Stomach (tissue), 9 donors: ENCODE measurements around the gene ARRDC4. TPM values are rescaled to one million over a fixed set of nuclear protein-coding genes. Genes with fewer than 3 reads are reported as not detected.

ENCODE experiments used
- DNase-seq, 2 donors: peaks; one replicate each; pipeline versions ENCODE4 v3.0.0 to v3.0.0-alpha.2; 2013 to 2019
- H3K27ac ChIP-seq, 5 donors: fragments of 200-600 bp in 4 of 5; sonication (generic) in 4 of 5; one replicate each; pipeline ENCODE4 v1.5.1; 2013 to 2019; ENCODE audit warnings: mild to moderate bottlenecking in 1 of 5, moderate library complexity in 1 of 5
- H3K27me3 ChIP-seq, 3 donors: fragments of 200-600 bp; sonication (generic); one replicate each; pipeline ENCODE4 v1.5.1; 2017 to 2019; ENCODE audit warnings: mixed run types in 1 of 3
- H3K36me3 ChIP-seq, 4 donors: fragments of 200-600 bp; sonication (generic); 1 replicate in 3 of 4; 2 replicates in 1 of 4; pipeline ENCODE4 v1.5.1; 2016 to 2019
- H3K4me1 ChIP-seq, 4 donors: fragments of 200-600 bp; sonication (generic); one replicate each; pipeline ENCODE4 v1.5.1; 2016 to 2019
- H3K4me3 ChIP-seq, 4 donors: fragments of 200-600 bp; sonication (generic) in 3 of 4; one replicate each; pipeline ENCODE4 v1.5.1; 2016 to 2019; ENCODE audit warnings: mild to moderate bottlenecking in 1 of 4
- H3K9me3 ChIP-seq, 4 donors: fragments of 200-600 bp; sonication (generic); one replicate each; pipeline ENCODE4 v1.5.1; 2016 to 2019
- EP300 ChIP-seq: sonication (generic); formaldehyde crosslinking; IDR thresholded peaks from one replicate; pipeline ENCODE4 v1.6.1; 2017; ENCODE audit warnings: antibody characterized with exemption
- POLR2A ChIP-seq, 4 donors: fragments of 450-650 bp; IDR thresholded peaks; one replicate each; pipeline ENCODE4 v1.6.1; 2016; ENCODE audit warnings: antibody characterized with exemption in 4 of 4, control low read depth in 2 of 4, mild to moderate bottlenecking in 1 of 4, moderate library complexity in 1 of 4
- POLR2AphosphoS5 ChIP-seq, 3 donors: sonication (generic); formaldehyde crosslinking; IDR thresholded peaks; one replicate each; pipeline ENCODE4 v1.6.1; 2016; ENCODE audit warnings: antibody characterized with exemption in 3 of 3
- WGBS, 5 donors: extraction: QIAGEN DNeasy Blood & Tissue Kit in 3 of 5; methylation state at CpG; one replicate each; pipeline versions ENCODE4 v1.1.5 to v1.1.7; 2013 to 2018; 5-methylcytosine and 5-hydroxymethylcytosine counted together
- intact Hi-C: fragments of 100-400 bp; cut with DNase I; formaldehyde crosslinking; loops from one replicate; pipeline ENCODE4 v1.15.1; 2023; ENCODE audit warnings: low total_unique reads
- polyA plus RNA-seq, 3 donors: library from polyadenylated mRNA; stranded (reverse); fragments of 200-250 nt; gene quantifications; one replicate each; pipeline ENCODE4 v1.2.3, GENCODE V29; 2013
- total RNA-seq, 5 donors: library from RNA; depleted of rRNA; stranded (reverse); fragments of >200 nt; gene quantifications; one replicate each; pipeline versions ENCODE4 v1.1.0 to v1.2.3, GENCODE V29; 2014 to 2016
- TF ChIP-seq, protein P1 (sequence below), 7 experiments: fragments of 450-650 bp in 4 of 7; fragments of 200-600 bp in 3 of 7; sonication (generic) in 3 of 7; IDR thresholded peaks; one replicate each; pipeline ENCODE4 v1.5.1; 2016 to 2019; ENCODE audit warnings: antibody characterized with exemption in 7 of 7, control low read depth in 2 of 7, mild to moderate bottlenecking in 1 of 7
- donor health status: healthy with polysubstance abuse.
- donor health status: Bipolar disorder and iron deficiency.
- donor health status: healthy.

Gene ARRDC4
- total and polyA plus RNA-seq, 8 donors: 13.2 to 110 (median 49.2) TPM

DNA sequence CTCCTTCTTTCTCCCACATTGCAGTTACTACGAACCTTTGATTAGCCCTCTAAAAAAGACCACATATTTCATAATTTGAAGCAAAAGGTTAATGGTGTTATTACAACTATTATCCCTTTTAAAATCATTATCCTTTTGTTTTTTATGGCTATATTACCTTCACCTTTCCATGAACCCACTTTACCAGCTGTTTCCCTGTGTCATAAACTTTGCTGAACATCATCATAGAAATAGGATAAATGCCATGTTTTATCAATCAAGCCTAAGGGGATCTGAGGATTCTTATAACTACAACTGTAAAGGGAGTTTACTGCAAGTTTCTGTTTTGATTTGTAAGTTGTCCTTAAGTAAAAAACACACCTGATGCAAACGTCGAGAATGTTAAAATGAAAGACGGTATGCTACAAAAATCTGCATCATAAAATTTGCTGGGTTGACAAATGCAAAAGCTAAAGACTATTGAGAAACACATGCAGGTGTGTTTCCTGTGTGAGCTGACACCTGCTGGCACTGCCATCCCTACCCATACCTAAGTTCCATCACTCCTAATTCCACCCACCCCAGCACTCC lies 39.1 kb upstream of the ARRDC4 start:
- TF ChIP-seq POLR2A (IDR thresholded peaks at IDR 0.05): no peak
- TF ChIP-seq, protein P1, sequence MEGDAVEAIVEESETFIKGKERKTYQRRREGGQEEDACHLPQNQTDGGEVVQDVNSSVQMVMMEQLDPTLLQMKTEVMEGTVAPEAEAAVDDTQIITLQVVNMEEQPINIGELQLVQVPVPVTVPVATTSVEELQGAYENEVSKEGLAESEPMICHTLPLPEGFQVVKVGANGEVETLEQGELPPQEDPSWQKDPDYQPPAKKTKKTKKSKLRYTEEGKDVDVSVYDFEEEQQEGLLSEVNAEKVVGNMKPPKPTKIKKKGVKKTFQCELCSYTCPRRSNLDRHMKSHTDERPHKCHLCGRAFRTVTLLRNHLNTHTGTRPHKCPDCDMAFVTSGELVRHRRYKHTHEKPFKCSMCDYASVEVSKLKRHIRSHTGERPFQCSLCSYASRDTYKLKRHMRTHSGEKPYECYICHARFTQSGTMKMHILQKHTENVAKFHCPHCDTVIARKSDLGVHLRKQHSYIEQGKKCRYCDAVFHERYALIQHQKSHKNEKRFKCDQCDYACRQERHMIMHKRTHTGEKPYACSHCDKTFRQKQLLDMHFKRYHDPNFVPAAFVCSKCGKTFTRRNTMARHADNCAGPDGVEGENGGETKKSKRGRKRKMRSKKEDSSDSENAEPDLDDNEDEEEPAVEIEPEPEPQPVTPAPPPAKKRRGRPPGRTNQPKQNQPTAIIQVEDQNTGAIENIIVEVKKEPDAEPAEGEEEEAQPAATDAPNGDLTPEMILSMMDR (IDR thresholded peaks at IDR 0.05): no peak
- TF ChIP-seq POLR2AphosphoS5 (IDR thresholded peaks at IDR 0.05): no peak
- TF ChIP-seq EP300: no peak
- intact Hi-C loops: no loop called here
- no peak overlapping the region for H3K27ac ChIP-seq
- no peak overlapping the region for H3K4me3 ChIP-seq
- H3K36me3 ChIP-seq: no peaks in the 10 kb centered on the region
- DNase-seq: no peak
- H3K4me1 ChIP-seq: no peaks in the 10 kb centered on the region
- 80 to 91% (median 87%) methylated on average over 4 of the region's 4 CpGs for WGBS, 5 donors
- no peaks in the 10 kb centered on the region for H3K27me3 ChIP-seq
- peaks cover 0 to 21% (median 13%) of the 10 kb centered on the region in 4 donors for H3K9me3 ChIP-seq

GRCh38 chr15:97929456-97930229 lies 30.9 kb upstream of the ARRDC4 start:
- Histone ChIP-seq H3K9me3 (peaks cover 0 to 21% (median 12%) of the 10 kb centered on the region in 4 donors), H3K36me3 (no peaks in the 10 kb centered on the region), H3K27ac (no peak overlapping the region), H3K4me3 (no peak overlapping the region), H3K4me1 (no peaks in the 10 kb centered on the region), H3K27me3 (no peaks in the 10 kb centered on the region)
- DNase-seq: peak in 1 of 2 donors; percentile 12
- intact Hi-C loops: no loop called here
- 70 to 82% (median 77%) methylated on average over 6 of the region's 6 CpGs for WGBS, 5 donors
- TF ChIP-seq POLR2A (IDR thresholded peaks at IDR 0.05) (no peak), EP300 (no peak), POLR2AphosphoS5 (IDR thresholded peaks at IDR 0.05) (no peak)
- TF ChIP-seq, protein P1 (IDR thresholded peaks at IDR 0.05): no peak

GRCh38 chr15:97930230-97930629 lies 30.3 kb upstream of the ARRDC4 start:
- no peak for DNase-seq
- H3K36me3 ChIP-seq: no peaks in the 10 kb centered on the region
- H3K27ac ChIP-seq: no peak overlapping the region
- H3K4me1 ChIP-seq: no peaks in the 10 kb centered on the region
- H3K4me3 ChIP-seq: no peak overlapping the region
- intact Hi-C loops: no loop called here
- no peaks in the 10 kb centered on the region for H3K27me3 ChIP-seq
- TF ChIP-seq, protein P1 (IDR thresholded peaks at IDR 0.05): no peak
- TF ChIP-seq POLR2A (IDR thresholded peaks at IDR 0.05) (no peak), POLR2AphosphoS5 (IDR thresholded peaks at IDR 0.05) (no peak), EP300 (no peak)
- H3K9me3 ChIP-seq: peaks cover 0 to 17% (median 9%) of the 10 kb centered on the region in 4 donors

- no peak for DNase-seq
- Histone ChIP-seq H3K36me3 (no peaks in the 10 kb centered on the region), H3K4me1 (no peaks in the 10 kb centered on the region), H3K4me3 (no peak overlapping the region), H3K27me3 (no peaks in the 10 kb centered on the region), H3K9me3 (peaks cover 0 to 23% (median 6%) of the 10 kb centered on the region in 4 donors), H3K27ac (no peak overlapping the region)
- intact Hi-C loops: no loop called here
- TF ChIP-seq POLR2AphosphoS5 (IDR thresholded peaks at IDR 0.05) (no peak), POLR2A (IDR thresholded peaks at IDR 0.05) (no peak), EP300 (no peak)
- TF ChIP-seq, protein P1 (IDR thresholded peaks at IDR 0.05): no peak
- 74 to 85% (median 81%) methylated on average over 1 of the region's 1 CpG for WGBS, 5 donors
Observed at GRCh38 chr15:97931314-97931713, 29.2 kb upstream of the ARRDC4 start.
